GM21529 (cell line): ENCODE data around the gene ZCCHC4.

Source experiments
- ATAC-seq: cut with Tn5 transposase; IDR thresholded peaks from one replicate; pipeline ENCODE4 v1.9.1; 2021; ENCODE audit not compliant: unreplicated experiment

Gene ZCCHC4

DNA sequence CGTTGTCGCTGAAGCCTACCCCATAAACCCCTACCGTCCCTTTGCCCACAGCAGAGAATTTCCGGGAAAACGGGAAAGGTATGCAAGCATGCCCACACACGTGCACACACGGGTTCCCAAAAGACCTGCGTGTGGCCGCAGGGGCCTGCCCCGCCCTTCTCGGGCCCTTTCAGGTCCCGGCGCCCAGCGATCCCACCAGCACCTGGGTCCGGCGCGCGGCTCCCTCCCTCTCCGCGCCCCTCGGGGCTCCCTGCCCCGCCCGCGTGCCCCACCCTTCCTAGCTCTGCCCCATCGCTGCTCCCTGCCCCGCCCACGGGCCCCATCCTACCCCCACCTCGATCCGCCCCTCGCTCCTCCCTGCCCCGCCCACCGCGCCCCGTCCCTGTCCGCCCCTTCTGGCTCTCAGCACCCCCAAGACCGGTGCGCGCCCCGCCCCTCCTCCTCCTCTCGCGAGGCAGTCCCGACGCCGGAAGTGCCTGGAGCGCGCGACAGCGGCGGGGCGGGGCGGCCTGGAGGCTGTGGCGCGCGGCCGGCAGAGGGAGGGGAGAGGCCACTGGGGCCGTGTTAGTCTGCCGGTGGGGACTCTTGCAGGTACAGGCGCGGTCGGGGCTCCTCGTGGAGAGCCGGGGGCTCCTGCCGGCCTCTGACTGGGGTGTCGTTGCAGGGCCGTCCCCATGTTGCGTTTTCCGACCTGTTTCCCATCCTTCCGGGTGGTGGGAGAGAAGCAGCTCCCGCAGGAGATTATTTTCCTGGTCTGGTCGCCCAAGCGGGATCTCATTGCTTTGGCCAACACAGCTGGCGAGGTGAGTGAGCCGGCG, 64.4 kb downstream of the ZCCHC4 start, which contains the start of gene ANAPC4:
Gene ANAPC4 (plus strand): TSS at position 510 of the 818 bp plus-strand sequence. CDS start 165 bp downstream, at position 675.
- ATAC-seq = peak; percentile 95

DNA sequence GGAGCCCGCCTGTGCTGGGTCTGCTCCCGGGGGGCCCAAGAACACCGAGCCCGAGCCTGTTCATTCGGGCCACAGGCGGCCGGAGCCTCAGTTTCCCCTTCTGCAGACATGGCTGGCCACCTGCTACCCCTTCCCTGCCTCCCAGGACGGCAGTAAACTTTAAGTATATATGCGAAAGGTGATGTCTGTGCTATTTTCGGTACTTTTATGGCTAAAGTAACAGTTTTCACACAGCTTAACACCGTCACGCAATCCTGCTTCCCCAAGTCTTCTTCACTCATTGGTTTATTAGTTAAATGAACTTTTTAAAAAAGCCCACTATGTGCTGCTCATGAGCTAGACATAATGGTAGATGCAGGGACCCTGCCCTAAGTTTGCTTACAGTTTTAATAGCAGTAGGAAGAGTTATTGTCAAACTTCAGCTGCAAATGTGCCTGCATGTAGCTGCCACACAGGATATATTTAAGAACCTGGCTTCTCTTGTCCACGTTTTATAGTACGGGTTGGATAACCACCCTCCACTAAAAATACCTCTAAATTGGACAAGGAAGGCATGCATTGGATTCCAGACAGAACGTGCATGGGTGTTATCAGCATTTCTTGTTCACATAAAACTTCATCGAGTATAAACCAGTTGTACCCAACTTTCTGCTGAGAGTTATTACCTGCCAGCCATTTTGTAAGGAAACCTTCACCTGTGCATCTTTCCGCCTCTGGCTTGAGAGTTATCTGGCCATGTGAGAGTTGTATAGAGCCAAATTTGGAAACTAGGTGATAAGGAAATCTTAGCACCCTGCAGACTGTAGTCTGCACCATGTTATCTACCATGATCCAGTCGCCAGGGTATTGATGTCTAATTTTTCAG, 65.2 kb downstream of the ZCCHC4 start:
- ATAC-seq = peak; percentile 5

- ATAC-seq = no peak
Observed at GRCh38 chr4:25378437-25378743, 65.8 kb downstream of the ZCCHC4 start.

GRCh38 chr4:25379591-25379990, 67.0 kb downstream of the ZCCHC4 start:
- no peak for ATAC-seq

- no peak for ATAC-seq
Observed at GRCh38 chr4:25383647-25384046, 71.1 kb downstream of the ZCCHC4 start.

DNA sequence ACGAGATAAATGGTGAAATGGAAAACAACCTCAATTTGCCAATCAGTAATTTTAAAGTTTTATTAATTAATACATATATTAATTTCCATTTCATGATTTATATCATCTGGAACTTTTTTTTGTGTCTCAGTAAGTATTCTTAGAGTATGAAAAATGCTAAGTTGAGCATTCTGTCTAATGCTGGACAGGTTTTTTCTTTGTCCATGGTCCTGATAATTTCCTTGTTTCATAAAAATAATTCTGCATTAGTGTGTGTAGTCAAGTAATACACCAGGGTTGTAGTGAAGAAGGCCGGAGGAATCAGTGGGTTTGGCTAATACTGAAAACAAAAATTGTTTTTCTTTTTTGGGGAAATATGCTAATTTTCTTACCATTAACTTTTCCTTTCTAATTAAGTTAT, 74.4 kb downstream of the ZCCHC4 start:
- no peak for ATAC-seq

DNA sequence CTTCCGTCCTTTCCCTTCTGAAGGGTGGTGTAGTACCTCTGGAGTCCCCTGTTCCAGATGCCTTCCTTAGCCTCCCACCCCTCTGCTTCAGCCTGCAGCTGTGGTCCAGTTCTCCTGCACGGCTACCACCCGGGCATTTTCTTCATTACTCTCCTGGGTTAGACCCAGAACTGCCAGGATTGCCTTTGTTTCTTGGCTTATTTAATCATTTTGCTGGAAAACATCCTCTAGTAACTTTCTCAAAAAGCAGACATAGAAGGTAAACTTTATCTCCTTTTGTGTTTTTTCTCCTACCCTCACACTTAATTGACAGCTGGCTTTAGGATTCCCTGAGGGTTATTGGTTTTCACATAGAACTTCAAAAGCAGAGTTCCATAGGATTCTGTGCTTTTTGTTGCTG, 84.7 kb downstream of the ZCCHC4 start:
- no peak for ATAC-seq

GRCh38 chr4:25399510-25399909, 86.9 kb downstream of the ZCCHC4 start:
- no peak for ATAC-seq

DNA sequence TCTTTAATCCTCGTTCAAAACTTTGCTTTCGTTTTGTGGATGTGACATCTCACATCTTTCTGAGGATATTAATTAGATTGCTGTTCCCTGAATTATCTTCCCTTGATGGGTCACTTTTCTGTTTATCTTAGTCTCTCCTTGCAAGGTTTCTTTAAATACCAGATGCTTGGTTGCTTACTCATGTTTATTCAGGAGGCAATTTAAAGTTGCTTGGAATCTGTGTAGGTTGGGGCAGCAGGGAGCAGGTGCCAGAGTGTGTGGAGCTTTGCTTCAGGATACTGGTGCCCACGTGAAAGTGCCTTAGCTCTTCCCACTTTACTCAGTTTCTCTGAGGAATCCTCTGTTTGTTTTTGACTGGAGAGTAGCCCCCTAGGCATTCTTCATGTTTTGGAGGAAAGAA, 88.5 kb downstream of the ZCCHC4 start:
- no peak for ATAC-seq

GRCh38 chr4:25402521-25402920, 89.9 kb downstream of the ZCCHC4 start:
- no peak for ATAC-seq

GRCh38 chr4:25403699-25404098, 91.1 kb downstream of the ZCCHC4 start:
- ATAC-seq = no peak

- no peak for ATAC-seq
Observed at GRCh38 chr4:25405453-25405852, 92.9 kb downstream of the ZCCHC4 start.

DNA sequence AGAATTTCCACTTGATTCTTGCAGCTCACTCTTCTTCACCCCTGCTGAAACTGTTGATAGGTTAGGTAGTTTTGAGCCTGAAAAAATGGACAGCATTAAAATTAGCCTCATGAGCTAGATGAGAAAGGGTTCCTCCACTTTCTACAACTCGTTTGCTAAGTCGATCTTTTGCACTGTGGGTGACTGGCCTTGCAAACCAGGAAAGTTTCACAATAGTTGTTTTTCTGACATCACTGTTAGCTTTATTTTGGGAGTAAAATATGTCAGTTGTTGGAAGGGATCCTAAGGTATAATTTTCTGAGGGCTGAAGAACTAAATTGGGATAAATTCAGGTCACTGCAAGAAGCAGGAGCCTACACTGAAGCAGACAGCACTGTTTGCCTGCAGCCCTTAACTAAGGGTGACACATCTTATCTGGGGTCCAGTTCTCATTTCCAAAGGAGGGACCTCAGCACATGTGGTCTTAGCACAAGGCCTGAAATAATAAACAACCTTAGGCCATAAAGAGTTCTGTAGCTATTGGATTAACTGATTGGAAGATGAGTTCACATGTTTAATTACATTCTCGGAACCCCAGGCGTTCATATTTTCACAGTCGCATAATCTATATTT, 93.6 kb downstream of the ZCCHC4 start:
- ATAC-seq = no peak

DNA sequence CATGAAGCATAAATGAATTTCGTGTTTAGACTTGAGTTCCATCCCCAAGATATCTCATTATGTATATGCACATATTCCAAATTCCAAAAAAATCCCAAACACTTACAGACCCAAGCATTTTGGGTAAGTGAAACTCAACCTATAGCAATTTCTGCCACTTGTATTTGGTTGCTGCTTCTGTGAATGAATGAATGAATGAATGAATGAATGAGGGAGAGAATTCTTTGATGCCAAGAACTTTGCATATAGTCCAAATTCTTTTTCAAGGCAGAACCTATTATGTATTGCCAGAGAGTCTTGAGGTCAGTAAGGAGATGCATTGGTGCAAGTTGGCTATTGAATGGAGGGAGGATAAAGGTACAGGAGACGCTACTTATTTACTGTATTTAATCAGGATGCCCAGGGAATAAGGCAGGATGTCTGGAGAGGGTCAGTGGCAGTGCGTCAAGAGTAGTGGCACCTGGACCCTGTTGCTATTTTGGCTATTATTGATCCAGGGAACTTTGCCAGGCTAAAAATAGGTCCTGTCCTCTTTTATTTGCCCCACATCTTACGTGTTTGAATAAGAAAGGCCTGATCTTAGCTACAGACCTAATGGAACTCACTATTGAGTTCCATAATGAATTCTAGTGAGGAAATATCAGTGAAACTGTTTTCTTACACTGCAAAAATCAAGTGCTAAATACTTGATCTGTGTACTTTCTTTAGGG, 98.4 kb downstream of the ZCCHC4 start:
- ATAC-seq = no peak

DNA sequence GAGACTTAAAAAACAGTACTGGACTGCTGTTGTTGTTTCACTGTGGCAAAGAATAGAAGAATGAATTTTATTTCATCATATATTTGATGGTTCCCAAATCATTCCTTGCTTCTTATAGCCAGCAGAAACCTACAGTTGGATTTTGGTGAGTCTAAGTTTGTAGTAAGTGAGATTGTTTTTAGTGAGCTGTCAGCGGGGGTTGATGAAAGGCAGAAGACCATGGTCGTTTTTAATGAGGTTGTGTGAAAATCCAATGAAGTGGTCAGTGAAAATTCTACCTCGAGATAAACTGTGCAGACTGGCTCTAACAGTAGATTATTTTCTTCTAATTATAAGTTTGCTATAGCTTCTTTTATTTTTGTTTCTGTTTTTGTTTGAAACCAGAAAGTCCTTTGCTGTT, 100.7 kb downstream of the ZCCHC4 start:
- ATAC-seq = no peak

DNA sequence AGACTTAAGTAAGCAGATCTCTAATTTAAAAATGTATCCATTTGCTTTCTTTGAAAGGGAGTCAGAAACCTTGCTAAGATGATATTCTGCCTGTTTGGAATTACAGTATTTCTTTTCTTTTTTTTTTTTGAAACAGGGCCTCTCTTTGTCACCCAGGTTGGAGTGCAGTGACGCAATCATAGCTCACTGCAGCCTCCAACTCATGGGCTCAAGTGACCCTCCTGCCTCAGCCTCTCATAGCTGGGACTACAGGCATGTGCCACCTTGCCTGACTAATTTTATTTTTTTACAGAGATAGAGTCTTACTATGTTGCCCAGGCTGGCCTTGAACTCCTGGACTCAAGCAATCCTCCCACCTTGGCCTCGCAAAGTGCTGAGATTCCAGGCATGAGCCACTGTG, 104.4 kb downstream of the ZCCHC4 start:
- no peak for ATAC-seq
